Neuronal stem cell (in vitro differentiated cells): Measurements from ENCODE around the gene GYPB.
"Not testable (repeated sequence)": the region's sequence is repeated elsewhere in the genome, so short reads cannot be mapped to it uniquely, and the experiment has no call there.

ENCODE experiments used
- DNase-seq: peaks from one replicate; pipeline ENCODE4 v3.0.0-alpha.2; 2013; ENCODE audit warnings: low spot score
- H2AFZ ChIP-seq: one replicate; pipeline ENCODE4 v1.6.1; 2013; ENCODE audit warnings: mild to moderate bottlenecking, low read length, inconsistent platforms
- H2AK5ac ChIP-seq: 2 replicates; pipeline ENCODE4 v1.6.1; 2013; ENCODE audit warnings: low read depth, mild to moderate bottlenecking, inconsistent platforms, low read length, moderate library complexity, mixed read lengths
- H2BK120ac ChIP-seq: 2 replicates; pipeline ENCODE4 v1.6.1; 2013; ENCODE audit warnings: low read depth, mild to moderate bottlenecking, inconsistent platforms, low read length, moderate library complexity, mixed read lengths
- H2BK12ac ChIP-seq: one replicate; pipeline ENCODE4 v1.6.1; 2013; ENCODE audit warnings: low read length, inconsistent platforms
- H2BK15ac ChIP-seq: 2 replicates; pipeline ENCODE4 v1.6.1; 2013; ENCODE audit warnings: mild to moderate bottlenecking, low read length, inconsistent platforms, mixed read lengths
- H2BK5ac ChIP-seq: one replicate; pipeline ENCODE4 v1.6.1; 2013; ENCODE audit warnings: inconsistent platforms, mild to moderate bottlenecking, low read length, moderate library complexity
- H3K14ac ChIP-seq: one replicate; pipeline ENCODE4 v1.6.1; 2013; ENCODE audit warnings: low read length, inconsistent platforms
- H3K18ac ChIP-seq: 2 replicates; pipeline ENCODE4 v1.6.1; 2013; ENCODE audit warnings: low read length, inconsistent platforms
- H3K23ac ChIP-seq: 2 replicates; pipeline ENCODE4 v1.6.1; 2013; ENCODE audit warnings: low read depth, mild to moderate bottlenecking, mixed read lengths, low read length, inconsistent platforms; ENCODE audit not compliant: poor library complexity
- H3K27ac ChIP-seq: replicated peaks from 3 replicates; pipeline ENCODE4 v1.5.1; 2013; ENCODE audit warnings: low read length, inconsistent platforms
- H3K27me3 ChIP-seq, 3 experiments: 2 replicates each; pipeline ENCODE4 v1.6.1; 2013; ENCODE audit warnings: low read length in 3 of 3, mild to moderate bottlenecking in 2 of 3, inconsistent platforms in 1 of 3, low read depth in 1 of 3, mixed read lengths in 1 of 3, moderate library complexity in 1 of 3; ENCODE audit not compliant: control insufficient read depth in 3 of 3, insufficient read depth in 3 of 3
- H3K36me3 ChIP-seq, 2 donors: replicated peaks in 1 of 2; 2 replicates each; pipeline ENCODE4 v1.6.1; 2013; ENCODE audit warnings: low read length in 2 of 2; ENCODE audit not compliant: control insufficient read depth in 2 of 2, insufficient read depth in 2 of 2
- H3K4ac ChIP-seq: 2 replicates; pipeline ENCODE4 v1.6.1; 2013; ENCODE audit warnings: inconsistent platforms, mild to moderate bottlenecking, low read length, moderate library complexity
- H3K4me1 ChIP-seq, 2 donors: 1 replicate in 1 of 2; 2 replicates in 1 of 2; pipeline ENCODE4 v1.6.1; 2013; ENCODE audit warnings: low read length in 2 of 2, low read depth in 1 of 2; ENCODE audit not compliant: control insufficient read depth in 2 of 2, insufficient read depth in 1 of 2
- H3K4me2 ChIP-seq: one replicate; pipeline ENCODE4 v1.6.1; 2013; ENCODE audit warnings: mild to moderate bottlenecking, low read length, inconsistent platforms; ENCODE audit not compliant: insufficient read depth, poor library complexity, severe bottlenecking
- H3K4me3 ChIP-seq, 2 donors: 2 replicates each; pipeline ENCODE4 v1.5.1; 2013; ENCODE audit warnings: low read length in 2 of 2, mild to moderate bottlenecking in 2 of 2, inconsistent platforms in 1 of 2, moderate library complexity in 1 of 2
- H3K79me1 ChIP-seq: one replicate; pipeline ENCODE4 v1.6.1; 2013; ENCODE audit warnings: low read depth, mild to moderate bottlenecking, inconsistent platforms, low read length, moderate library complexity
- H3K9ac ChIP-seq: one replicate; pipeline ENCODE4 v1.6.1; 2013; ENCODE audit warnings: mild to moderate bottlenecking, low read depth, low read length, inconsistent platforms; ENCODE audit not compliant: poor library complexity
- H3K9me3 ChIP-seq, 2 donors: replicated peaks in 1 of 2; 2 replicates each; pipeline versions ENCODE3 to v1.6.1; 2013; ENCODE audit warnings: low read length in 2 of 2, mild to moderate bottlenecking in 2 of 2, inconsistent platforms in 1 of 2, low read depth in 1 of 2, mixed read lengths in 1 of 2, moderate library complexity in 1 of 2; ENCODE audit not compliant: control insufficient read depth in 2 of 2, insufficient read depth in 1 of 2
- H4K8ac ChIP-seq: one replicate; pipeline ENCODE4 v1.6.1; 2013; ENCODE audit warnings: low read depth, mild to moderate bottlenecking, inconsistent platforms, low read length, moderate library complexity
- H4K91ac ChIP-seq: one replicate; pipeline ENCODE4 v1.6.1; 2013; ENCODE audit warnings: low read length, low read depth, mild to moderate bottlenecking, inconsistent platforms; ENCODE audit not compliant: poor library complexity
- WGBS, 2 donors: extraction: QIAGEN DNeasy Blood & Tissue Kit; methylation state at CpG; one replicate each; pipeline ENCODE4 v1.1.7; 2013; ENCODE audit warnings: missing lambda C conversion rate in 2 of 2, mixed read lengths in 1 of 2; ENCODE audit not compliant: insufficient read length in 2 of 2, insufficient replicate concordance in 1 of 2; ENCODE audit errors: extremely low coverage in 2 of 2; 5-methylcytosine and 5-hydroxymethylcytosine counted together

The GYPB gene

DNA sequence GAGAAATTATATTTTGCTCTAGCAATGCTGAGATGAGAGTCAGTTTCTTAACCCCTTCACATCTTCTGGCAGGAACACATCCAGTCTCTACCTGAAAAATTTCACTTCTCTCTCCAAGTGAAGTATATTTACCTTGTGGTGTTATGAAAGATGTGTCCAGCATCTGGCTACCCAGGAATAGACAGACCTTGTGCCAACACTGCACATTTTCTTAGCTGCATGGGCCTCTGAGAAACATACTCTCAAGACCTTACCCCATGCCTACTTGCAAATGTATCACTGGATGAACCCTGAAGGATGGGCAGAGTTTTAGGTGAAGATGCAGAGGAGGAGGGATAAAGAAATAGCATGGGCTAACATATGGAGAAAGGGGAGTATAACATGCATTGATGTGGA, 13.6 kb downstream of the GYPB start:
- not testable (repeated sequence) for H3K18ac ChIP-seq, H2BK120ac ChIP-seq, H3K4me3 ChIP-seq, H2BK5ac ChIP-seq, H2BK15ac ChIP-seq, H3K23ac ChIP-seq, H3K4ac ChIP-seq, H4K91ac ChIP-seq, H2BK12ac ChIP-seq, H3K27ac ChIP-seq, H3K14ac ChIP-seq, H2AK5ac ChIP-seq, DNase-seq, H3K79me1 ChIP-seq, H3K9me3 ChIP-seq, H3K9ac ChIP-seq, H4K8ac ChIP-seq, H3K4me1 ChIP-seq, H3K36me3 ChIP-seq, H3K27me3 ChIP-seq, H3K4me2 ChIP-seq, H2AFZ ChIP-seq

DNA sequence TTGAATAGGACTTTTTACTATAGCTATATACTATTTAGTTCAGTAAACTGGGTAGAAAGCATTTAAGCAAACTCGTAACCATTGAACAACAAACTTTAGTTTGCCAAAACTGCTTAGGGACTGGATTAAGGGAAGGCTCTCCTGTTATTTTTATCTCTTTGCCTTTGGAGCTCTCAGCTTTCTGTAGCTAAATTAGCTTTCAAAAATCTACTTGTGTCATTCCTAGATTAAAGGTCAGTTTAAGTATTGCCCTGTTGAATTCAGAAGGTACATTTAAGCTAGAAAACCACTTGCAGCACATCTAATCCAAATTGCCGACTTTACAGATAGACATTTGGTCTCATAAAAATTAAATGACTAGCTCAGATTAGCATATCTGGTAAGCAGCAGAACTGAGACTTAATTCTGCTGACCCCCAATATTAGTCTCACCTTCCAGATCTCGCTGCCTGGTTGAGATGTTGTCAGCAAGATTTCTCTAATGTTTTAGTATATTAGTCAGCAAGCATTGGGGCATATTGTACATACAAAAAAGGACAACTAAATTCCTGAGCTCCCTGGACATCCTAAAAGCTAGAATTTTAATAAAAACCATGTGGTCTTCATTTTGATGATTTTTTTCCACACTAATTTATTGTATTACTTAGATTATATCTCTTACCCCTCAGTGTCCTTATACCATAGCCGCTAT, 14.2 kb downstream of the GYPB start:
- WGBS, 2 donors: no CpG with 5 or more reads among the region's 4 CpGs
- not testable (repeated sequence) for DNase-seq

DNA sequence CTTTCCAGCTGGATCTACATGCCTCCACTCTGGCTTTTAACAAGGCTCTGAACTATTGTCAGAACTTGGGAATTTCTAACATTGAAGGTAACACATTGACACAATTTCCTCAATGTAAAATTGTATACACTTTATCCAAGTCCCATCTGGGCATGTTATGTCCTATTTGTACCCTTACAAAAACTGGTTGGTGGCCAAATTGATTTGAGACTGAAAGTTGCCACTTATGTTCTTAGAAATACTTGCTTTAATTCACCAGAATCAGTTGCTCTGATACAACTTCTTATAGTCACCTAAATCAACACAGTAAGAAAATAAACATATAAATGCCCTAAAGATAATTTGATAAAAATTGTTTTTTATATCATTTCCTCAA, 15.3 kb downstream of the GYPB start:
- not testable (repeated sequence) for H3K18ac ChIP-seq, H3K9ac ChIP-seq, H2BK5ac ChIP-seq, H4K91ac ChIP-seq, H3K4me1 ChIP-seq, H3K23ac ChIP-seq, H2BK120ac ChIP-seq, H3K27me3 ChIP-seq, H3K36me3 ChIP-seq, H2AK5ac ChIP-seq, H2AFZ ChIP-seq, H3K14ac ChIP-seq, H2BK12ac ChIP-seq, H2BK15ac ChIP-seq, H4K8ac ChIP-seq, H3K27ac ChIP-seq, H3K79me1 ChIP-seq, H3K9me3 ChIP-seq, H3K4me3 ChIP-seq, DNase-seq, H3K4ac ChIP-seq, H3K4me2 ChIP-seq

More for the DNA sequence above, 14.2 kb downstream of the GYPB start:
- H3K27me3 ChIP-seq, H4K91ac ChIP-seq, H2AFZ ChIP-seq, H3K4me2 ChIP-seq, H3K36me3 ChIP-seq, H3K4me3 ChIP-seq, H2BK12ac ChIP-seq, H3K23ac ChIP-seq, H3K18ac ChIP-seq, H2AK5ac ChIP-seq, H3K4ac ChIP-seq, H3K9me3 ChIP-seq, H3K14ac ChIP-seq, H3K79me1 ChIP-seq, H4K8ac ChIP-seq, H2BK120ac ChIP-seq, H3K9ac ChIP-seq, H3K4me1 ChIP-seq, H2BK15ac ChIP-seq, H3K27ac ChIP-seq, H2BK5ac ChIP-seq: not testable (repeated sequence)

DNA sequence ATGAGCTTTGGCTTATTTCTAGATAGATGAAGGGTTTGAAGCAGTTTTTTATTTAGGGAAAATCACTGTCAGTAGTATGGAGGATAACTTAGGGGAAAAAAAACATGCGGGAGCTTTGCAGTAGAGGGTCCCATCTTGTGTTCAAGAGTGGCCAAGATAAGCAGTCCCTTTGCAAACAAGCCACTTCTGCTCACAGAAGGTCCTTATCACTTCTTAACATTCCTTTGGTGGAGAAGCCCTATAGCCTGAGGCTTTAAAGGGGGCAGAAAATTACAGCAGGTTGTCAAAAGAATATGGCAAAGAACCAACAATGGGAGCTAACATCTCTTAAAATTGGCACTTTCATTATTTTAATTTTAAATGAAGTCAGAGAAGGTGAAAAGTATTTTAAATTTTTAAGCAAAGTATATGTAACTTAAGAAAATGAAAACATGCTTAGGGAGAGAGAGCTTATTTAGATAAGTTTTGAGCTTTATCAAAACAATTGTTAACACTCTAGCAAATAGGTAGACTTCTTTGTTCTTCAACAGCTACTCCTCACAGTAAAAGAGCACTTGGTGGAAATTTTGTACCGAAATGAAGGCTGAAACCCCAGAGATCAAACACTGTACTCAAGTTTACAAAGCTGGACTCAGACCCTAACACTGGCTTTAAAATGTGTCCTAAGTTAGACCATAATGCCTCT, 15.8 kb downstream of the GYPB start:
- H2BK15ac ChIP-seq, H3K27me3 ChIP-seq, H3K4me2 ChIP-seq, H4K91ac ChIP-seq, H3K79me1 ChIP-seq, H2BK5ac ChIP-seq, H3K27ac ChIP-seq, H3K18ac ChIP-seq, H2BK120ac ChIP-seq, H2AFZ ChIP-seq, H4K8ac ChIP-seq, H3K9ac ChIP-seq, H3K4me1 ChIP-seq, H3K4ac ChIP-seq, DNase-seq, H2BK12ac ChIP-seq, H2AK5ac ChIP-seq, H3K23ac ChIP-seq, H3K4me3 ChIP-seq, H3K36me3 ChIP-seq, H3K9me3 ChIP-seq, H3K14ac ChIP-seq: not testable (repeated sequence)
- WGBS, 2 donors: no CpG with 5 or more reads among the region's 2 CpGs
